ENCODE measurements around the gene SMIM41. TPM values are rescaled to one million over a fixed set of nuclear protein-coding genes. Genes with fewer than 3 reads are reported as not detected.

SMIM41 gene
- total RNA-seq, 1 donor from 2014 or later: 7.9 TPM

- intact Hi-C loops (cut with DNase I): loop anchor here (1.0 kb wide), 2 partner anchors 58 to 79 kb away; no protein-coding TSS in a partner anchor
- TF ChIP-seq CTCF (IDR thresholded peaks at IDR 0.05): no peak
- Histone ChIP-seq H3K27me3 (no peaks in the 10 kb centered on the region), H3K27ac (no peak overlapping the region), H3K9me3 (no peaks in the 10 kb centered on the region), H3K36me3 (peaks cover 3 to 8% of the 10 kb centered on the region in 2 donors), H3K4me3 (no peak overlapping the region), H3K4me1 (peaks cover 7 to 21% of the 10 kb centered on the region in 2 donors)
- no peak for DNase-seq (ENCODE audit: low spot score in 2 of 2)
Observed at GRCh38 chr12:52083638-52083996, 4.1 kb downstream of the SMIM41 start.

GRCh38 chr12:52084491-52085231 is 5.2 kb downstream of the SMIM41 start:
- peaks cover 3 to 6% of the 10 kb centered on the region in 2 donors for H3K36me3 ChIP-seq
- intact Hi-C loops (cut with DNase I): no loop called here
- DNase-seq (ENCODE audit: low spot score in 2 of 2): no peak

GRCh38 chr12:52085682-52086180 is 6.2 kb downstream of the SMIM41 start:
- Histone ChIP-seq H3K4me3 (no peak overlapping the region), H3K36me3 (no peaks in the 10 kb centered on the region), H3K4me1 (peaks cover 7 to 21% of the 10 kb centered on the region in 2 donors), H3K9me3 (no peaks in the 10 kb centered on the region), H3K27me3 (no peaks in the 10 kb centered on the region), H3K27ac (no peak overlapping the region)
- no peak for DNase-seq (ENCODE audit: low spot score in 2 of 2)
- intact Hi-C loops (cut with DNase I): no loop called here
- no peak for TF ChIP-seq CTCF (IDR thresholded peaks at IDR 0.05)

More at GRCh38 chr12:52084491-52085231, 5.2 kb downstream of the SMIM41 start:
- no peak for TF ChIP-seq CTCF (IDR thresholded peaks at IDR 0.05)
- no peaks in the 10 kb centered on the region for H3K9me3 ChIP-seq
- peaks cover 7 to 21% of the 10 kb centered on the region in 2 donors for H3K4me1 ChIP-seq
- H3K27me3 ChIP-seq: no peaks in the 10 kb centered on the region
- H3K4me3 ChIP-seq: no peak overlapping the region
- H3K27ac ChIP-seq: no peak overlapping the region

- H3K4me1 ChIP-seq: peaks cover 7 to 16% of the 10 kb centered on the region in 2 donors
- H3K36me3 ChIP-seq: no peaks in the 10 kb centered on the region
- intact Hi-C loops (cut with DNase I): no loop called here
- no peak for DNase-seq (ENCODE audit: low spot score in 2 of 2)
- no peaks in the 10 kb centered on the region for H3K9me3 ChIP-seq
- H3K27ac ChIP-seq: no peak overlapping the region
- H3K4me3 ChIP-seq: no peak overlapping the region
- TF ChIP-seq CTCF (IDR thresholded peaks at IDR 0.05): no peak
- no peaks in the 10 kb centered on the region for H3K27me3 ChIP-seq
Observed at GRCh38 chr12:52086366-52086765, 6.9 kb downstream of the SMIM41 start.

- no peaks in the 10 kb centered on the region for H3K27me3 ChIP-seq
- H3K9me3 ChIP-seq: no peaks in the 10 kb centered on the region
- peak in 1 of 2 donors; percentile 56 for DNase-seq (ENCODE audit: low spot score in 2 of 2)
- H3K27ac ChIP-seq: no peak overlapping the region
- intact Hi-C loops (cut with DNase I): no loop called here
- peaks cover 0 to 10% of the 10 kb centered on the region in 2 donors for H3K4me1 ChIP-seq
- H3K36me3 ChIP-seq: no peaks in the 10 kb centered on the region
- H3K4me3 ChIP-seq: no peak overlapping the region
- no peak for TF ChIP-seq CTCF (IDR thresholded peaks at IDR 0.05)
Observed at GRCh38 chr12:52086944-52087835, 7.7 kb downstream of the SMIM41 start.

All from ascending aorta (tissue), 2 donors.